ENCODE data around the gene PTGES3.

The PTGES3 gene

GRCh38 chr12:56628671-56629458, 59.2 kb downstream of the PTGES3 start:
- DNase-seq: peak in 12 of 14 donors; percentile 34 to 75 (median 56)

- DNase-seq: no peak
Observed at GRCh38 chr12:56626701-56627100, 61.4 kb downstream of the PTGES3 start.

GRCh38 chr12:56622535-56622934, 65.5 kb downstream of the PTGES3 start:
- no peak for DNase-seq

GRCh38 chr12:56616925-56617324, 71.2 kb downstream of the PTGES3 start:
- DNase-seq: no peak

- DNase-seq: no peak
Observed at GRCh38 chr12:56616244-56616643, 71.8 kb downstream of the PTGES3 start.

- DNase-seq: no peak
Observed at GRCh38 chr12:56614627-56615026, 73.5 kb downstream of the PTGES3 start.
